HepG2 (cell line): Measurements from ENCODE around the gene LRR1. TPM values are rescaled to one million over a fixed set of nuclear protein-coding genes. Genes with fewer than 3 reads are reported as not detected.

Experiments
- CEBPB ChIP-seq: IDR thresholded peaks from 2 replicates; pipeline ENCODE4 v1.6.1; 2011; ENCODE audit warnings: low read depth, low read length, improper control_type of control experiment, borderline replicate concordance
- CHCHD3 ChIP-seq: sonication (generic); formaldehyde crosslinking; IDR thresholded peaks from 2 replicates; pipeline ENCODE4 v1.8.0; 2022; ENCODE audit warnings: mild to moderate bottlenecking, missing genetic modification reagents, moderate library complexity
- EHMT2 ChIP-seq: fragments of 200-600 bp; sonication (generic); IDR thresholded peaks from 2 replicates; pipeline ENCODE4 v1.7.0; 2017; ENCODE audit warnings: antibody characterized with exemption, low read depth, low read length, borderline replicate concordance
- FOXK1 ChIP-seq: sonication (generic); formaldehyde crosslinking; IDR thresholded peaks from 2 replicates; pipeline ENCODE4 v1.4.0; 2020; ENCODE audit warnings: low read depth, missing genetic modification reagents, borderline replicate concordance
- HCFC1 ChIP-seq: fragments of 150-350 bp; IDR thresholded peaks from 2 replicates; pipeline ENCODE4 v1.6.1; 2014; ENCODE audit warnings: low read depth, low read length
- HES4 ChIP-seq: sonication (generic); formaldehyde crosslinking; IDR thresholded peaks from 2 replicates; pipeline ENCODE4 v1.9.0; 2021; ENCODE audit warnings: mild to moderate bottlenecking, missing genetic modification reagents, borderline replicate concordance
- HNRNPUL1 ChIP-seq: fragments of 200-400 bp; formaldehyde crosslinking; IDR thresholded peaks from 2 replicates; pipeline ENCODE4 v1.6.1; 2017; ENCODE audit warnings: low read depth, mild to moderate bottlenecking, low read length, moderate library complexity
- MAFG ChIP-seq: sonication (generic); formaldehyde crosslinking; IDR thresholded peaks from 2 replicates; pipeline ENCODE4 v1.5.1; 2020; ENCODE audit warnings: mild to moderate bottlenecking, missing genetic modification reagents
- MAZ ChIP-seq, 2 experiments: sonication (generic) in 1 of 2; formaldehyde crosslinking in 1 of 2; IDR thresholded peaks; 2 replicates each; pipeline versions ENCODE4 v1.5.0 to v1.6.1; 2012 to 2020; ENCODE audit warnings: low read depth in 2 of 2, mild to moderate bottlenecking in 2 of 2, borderline replicate concordance in 1 of 2, improper control_type of control experiment in 1 of 2, low read length in 1 of 2, missing genetic modification reagents in 1 of 2, moderate library complexity in 1 of 2
- PHF20 ChIP-seq: sonication (generic); formaldehyde crosslinking; IDR thresholded peaks from 2 replicates; pipeline ENCODE4 v1.5.0; 2020; ENCODE audit warnings: mild to moderate bottlenecking, missing genetic modification reagents
- PHF8 ChIP-seq: sonication (generic); formaldehyde crosslinking; IDR thresholded peaks from 2 replicates; pipeline ENCODE4 v1.5.0; 2020; ENCODE audit warnings: missing genetic modification reagents
- PLRG1 ChIP-seq: fragments of 450-650 bp; conservative IDR thresholded peaks from 2 replicates; pipeline ENCODE4 v1.6.1; 2016
- RFX3 ChIP-seq: IDR thresholded peaks from 2 replicates; pipeline ENCODE4 v1.6.1; 2016; ENCODE audit warnings: missing biosample characterization, missing genetic modification reagents
- SETDB1 ChIP-seq: sonication (generic); formaldehyde crosslinking; IDR thresholded peaks from 2 replicates; pipeline ENCODE4 v1.5.1; 2020; ENCODE audit warnings: missing genetic modification reagents, mild to moderate bottlenecking, borderline replicate concordance
- YY1 ChIP-seq: IDR thresholded peaks from 2 replicates; pipeline ENCODE4 v1.6.1; 2011; ENCODE audit warnings: low read length, low read depth, moderate library complexity, mild to moderate bottlenecking; ENCODE audit not compliant: insufficient read depth, insufficient replicate concordance
- ZBTB8A ChIP-seq: sonication (generic); formaldehyde crosslinking; IDR thresholded peaks from 2 replicates; pipeline ENCODE4 v1.4.0; 2020; ENCODE audit warnings: mild to moderate bottlenecking, low read depth, missing genetic modification reagents, borderline replicate concordance
- ZNF343 ChIP-seq: sonication (generic); formaldehyde crosslinking; IDR thresholded peaks from 2 replicates; pipeline ENCODE4 v1.4.0; 2020; ENCODE audit warnings: mild to moderate bottlenecking, missing genetic modification reagents
- ZNF572 ChIP-seq: sonication (generic); formaldehyde crosslinking; IDR thresholded peaks from 2 replicates; pipeline ENCODE4 v1.5.1; 2020; ENCODE audit warnings: mild to moderate bottlenecking, missing genetic modification reagents
- ZNF605 ChIP-seq: sonication (generic); formaldehyde crosslinking; IDR thresholded peaks from 2 replicates; pipeline ENCODE4 v1.8.0; 2022; ENCODE audit warnings: mild to moderate bottlenecking, missing genetic modification reagents
- ZNF652 ChIP-seq: IDR thresholded peaks from 2 replicates; pipeline ENCODE4 v1.6.1; 2016; ENCODE audit warnings: low read depth, borderline replicate concordance
- ZNF788 ChIP-seq: sonication (generic); formaldehyde crosslinking; IDR thresholded peaks from 2 replicates; pipeline ENCODE4 v1.5.0; 2020; ENCODE audit warnings: mild to moderate bottlenecking, missing genetic modification reagents, borderline replicate concordance
- ZNF792 ChIP-seq: IDR thresholded peaks from 2 replicates; pipeline ENCODE4 v1.6.1; 2016
- ZSCAN31 ChIP-seq: sonication (generic); formaldehyde crosslinking; IDR thresholded peaks from 2 replicates; pipeline ENCODE4 v1.5.0; 2020; ENCODE audit warnings: low read depth, mild to moderate bottlenecking, missing genetic modification reagents
- polyA plus RNA-seq, 8 experiments: library from polyadenylated mRNA; depleted of rRNA in 3 of 8; stranded (reverse) in 7 of 8; unstranded in 1 of 8; fragments of >200 nt; fragmentation: Illumina TruSeq in 4 of 8; extraction: Trizol in 4 of 8; gene quantifications; 2 replicates each; pipeline versions ENCODE4 v1.2.1 to v1.2.3, GENCODE V29; 2011 to 2016; ENCODE audit warnings: low read depth in 4 of 8, missing spikeins in 1 of 8, mixed read lengths in 1 of 8; ENCODE audit not compliant: insufficient read depth in 1 of 8
- total RNA-seq, 5 experiments: library from RNA; depleted of rRNA; stranded (reverse); fragments of >200 nt; fragmentation: Illumina TruSeq; extraction: Trizol; gene quantifications; 2 replicates each; pipeline ENCODE4 v1.2.3, GENCODE V29; 2016; ENCODE audit warnings: low read depth in 1 of 5
- TF ChIP-seq, protein P1 (sequence below): IDR thresholded peaks from 2 replicates; pipeline ENCODE4 v1.6.1; 2016; ENCODE audit warnings: control low read depth
- TF ChIP-seq, protein P2 (sequence below): sonication (generic); formaldehyde crosslinking; IDR thresholded peaks from 2 replicates; pipeline ENCODE4 v1.8.0; 2023; ENCODE audit warnings: mild to moderate bottlenecking, missing genetic modification reagents
- TF ChIP-seq, protein P3 (sequence below): sonication (generic); formaldehyde crosslinking; conservative IDR thresholded peaks from 2 replicates; pipeline ENCODE4 v1.4.0; 2020; ENCODE audit warnings: missing genetic modification reagents

Gene LRR1
- total and polyA plus RNA-seq, 2 of the 13 experiments (the other 11 are each of a cell fraction or from before 2014, with no cell fraction given), result 7.0 to 36.2 TPM

DNA sequence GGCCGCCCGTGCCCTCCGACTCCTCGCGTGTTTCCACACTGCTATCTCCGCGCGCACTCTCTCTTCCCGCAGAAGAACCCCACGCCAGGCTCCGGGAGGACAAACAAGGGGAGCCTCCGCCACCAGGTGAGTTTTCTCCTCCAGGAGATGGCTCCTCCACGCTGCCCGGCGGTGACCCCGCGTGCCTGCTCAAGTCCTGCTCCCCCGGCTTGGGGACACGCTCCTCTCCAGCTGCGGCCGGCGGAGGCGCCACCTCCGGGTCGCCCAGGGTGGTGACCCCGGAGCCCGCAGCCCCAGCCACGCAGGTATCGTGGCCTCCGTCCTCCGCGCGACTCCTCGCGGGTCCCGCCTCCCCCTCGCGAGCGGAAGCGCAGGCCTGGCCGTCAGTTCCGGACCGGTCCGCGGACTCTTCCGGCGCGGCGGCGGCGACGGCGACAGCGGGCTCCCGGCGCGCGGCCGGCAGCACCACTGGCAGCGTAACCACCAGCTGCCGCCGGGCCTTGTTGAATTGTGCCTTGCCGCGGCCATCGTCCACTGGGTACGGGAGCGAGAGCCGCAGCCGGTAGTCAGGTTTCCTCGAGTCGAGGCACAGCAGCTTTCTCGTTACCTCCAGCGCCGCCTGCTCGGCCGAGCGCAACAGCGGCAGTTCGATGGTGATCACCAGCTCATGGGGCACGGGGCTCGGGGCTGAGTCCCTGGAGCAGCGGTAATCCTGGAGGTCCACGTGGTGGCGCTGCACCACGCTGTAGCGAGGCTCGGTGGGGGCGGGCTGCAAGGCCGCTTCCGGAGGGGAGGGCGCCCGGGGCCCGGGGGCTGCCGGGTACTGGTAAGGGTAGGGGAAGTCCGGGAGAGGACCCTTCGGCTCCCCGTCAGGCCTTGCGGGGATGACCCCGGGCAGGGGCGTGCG lies 35.2 kb downstream of the LRR1 start (continued):
- TF ChIP-seq ZNF792 (CRISPR knock-in tag), result peak; percentile 49; the same call in 1 of the 2 replicates
- TF ChIP-seq CEBPB, result no peak
- TF ChIP-seq PLRG1, result no peak
- TF ChIP-seq MAZ (IDR thresholded peaks at IDR 0.05; ENCODE audit: borderline replicate concordance, low read depth, low read length), result peak; percentile 95
- peak; percentile 75; the same call in 1 of the 2 replicates for TF ChIP-seq MAZ (CRISPR knock-in tag; IDR thresholded peaks at IDR 0.05; ENCODE audit: low read depth)
- no peak for TF ChIP-seq ZBTB8A (CRISPR knock-in tag)
- no peak for TF ChIP-seq CHCHD3 (CRISPR knock-in tag)
- peak; percentile 9 for TF ChIP-seq YY1
- TF ChIP-seq, protein P1, sequence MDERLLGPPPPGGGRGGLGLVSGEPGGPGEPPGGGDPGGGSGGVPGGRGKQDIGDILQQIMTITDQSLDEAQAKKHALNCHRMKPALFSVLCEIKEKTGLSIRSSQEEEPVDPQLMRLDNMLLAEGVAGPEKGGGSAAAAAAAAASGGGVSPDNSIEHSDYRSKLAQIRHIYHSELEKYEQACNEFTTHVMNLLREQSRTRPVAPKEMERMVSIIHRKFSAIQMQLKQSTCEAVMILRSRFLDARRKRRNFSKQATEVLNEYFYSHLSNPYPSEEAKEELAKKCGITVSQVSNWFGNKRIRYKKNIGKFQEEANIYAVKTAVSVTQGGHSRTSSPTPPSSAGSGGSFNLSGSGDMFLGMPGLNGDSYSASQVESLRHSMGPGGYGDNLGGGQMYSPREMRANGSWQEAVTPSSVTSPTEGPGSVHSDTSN (CRISPR knock-in tag), result no peak
- TF ChIP-seq HES4 (CRISPR knock-in tag), result peak; percentile 94
- peak; percentile 60; the same call in 1 of the 2 replicates for TF ChIP-seq ZSCAN31 (CRISPR knock-in tag)
- no peak for TF ChIP-seq ZNF572 (CRISPR knock-in tag)
- peak; percentile 32 for TF ChIP-seq HCFC1
- TF ChIP-seq, protein P2, sequence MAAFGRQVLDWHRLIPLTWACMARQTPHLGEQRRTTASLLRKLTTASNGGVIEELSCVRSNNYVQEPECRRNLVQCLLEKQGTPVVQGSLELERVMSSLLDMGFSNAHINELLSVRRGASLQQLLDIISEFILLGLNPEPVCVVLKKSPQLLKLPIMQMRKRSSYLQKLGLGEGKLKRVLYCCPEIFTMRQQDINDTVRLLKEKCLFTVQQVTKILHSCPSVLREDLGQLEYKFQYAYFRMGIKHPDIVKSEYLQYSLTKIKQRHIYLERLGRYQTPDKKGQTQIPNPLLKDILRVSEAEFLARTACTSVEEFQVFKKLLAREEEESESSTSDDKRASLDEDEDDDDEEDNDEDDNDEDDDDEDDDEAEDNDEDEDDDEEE (CRISPR knock-in tag), result 0 out of 2 replicates have a peak, but pooled peaks have one; percentile 17
- no peak; the same call in 1 of the 2 replicates for TF ChIP-seq ZNF343 (CRISPR knock-in tag)
- TF ChIP-seq EHMT2, result no peak
- no peak; the same call in 1 of the 2 replicates for TF ChIP-seq FOXK1 (CRISPR knock-in tag)
- TF ChIP-seq, protein P3, sequence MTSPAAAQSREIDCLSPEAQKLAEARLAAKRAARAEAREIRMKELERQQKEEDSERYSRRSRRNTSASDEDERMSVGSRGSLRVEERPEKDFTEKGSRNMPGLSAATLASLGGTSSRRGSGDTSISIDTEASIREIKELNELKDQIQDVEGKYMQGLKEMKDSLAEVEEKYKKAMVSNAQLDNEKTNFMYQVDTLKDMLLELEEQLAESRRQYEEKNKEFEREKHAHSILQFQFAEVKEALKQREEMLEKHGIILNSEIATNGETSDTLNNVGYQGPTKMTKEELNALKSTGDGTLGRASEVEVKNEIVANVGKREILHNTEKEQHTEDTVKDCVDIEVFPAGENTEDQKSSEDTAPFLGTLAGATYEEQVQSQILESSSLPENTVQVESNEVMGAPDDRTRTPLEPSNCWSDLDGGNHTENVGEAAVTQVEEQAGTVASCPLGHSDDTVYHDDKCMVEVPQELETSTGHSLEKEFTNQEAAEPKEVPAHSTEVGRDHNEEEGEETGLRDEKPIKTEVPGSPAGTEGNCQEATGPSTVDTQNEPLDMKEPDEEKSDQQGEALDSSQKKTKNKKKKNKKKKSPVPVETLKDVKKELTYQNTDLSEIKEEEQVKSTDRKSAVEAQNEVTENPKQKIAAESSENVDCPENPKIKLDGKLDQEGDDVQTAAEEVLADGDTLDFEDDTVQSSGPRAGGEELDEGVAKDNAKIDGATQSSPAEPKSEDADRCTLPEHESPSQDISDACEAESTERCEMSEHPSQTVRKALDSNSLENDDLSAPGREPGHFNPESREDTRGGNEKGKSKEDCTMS (CRISPR knock-in tag), result no peak
- peak; percentile 86 for TF ChIP-seq PHF8 (CRISPR knock-in tag)
- TF ChIP-seq HNRNPUL1, result no peak
- TF ChIP-seq ZNF788 (CRISPR knock-in tag), result no peak
- no peak for TF ChIP-seq ZNF652 (CRISPR knock-in tag)
- TF ChIP-seq RFX3 (CRISPR knock-in tag), result no peak
- TF ChIP-seq PHF20, result peak; percentile 77
- TF ChIP-seq ZNF605 (CRISPR knock-in tag), result peak; percentile 8
- TF ChIP-seq MAFG, result no peak
- TF ChIP-seq SETDB1 (CRISPR knock-in tag), result no peak
